ENCODE data around the gene UQCC5. TPM values are rescaled to one million over a fixed set of nuclear protein-coding genes. Genes with fewer than 3 reads are reported as not detected.
"Not testable (repeated sequence)": the region's sequence is repeated elsewhere in the genome, so short reads cannot be mapped to it uniquely, and the experiment has no call there.

UQCC5 gene
- total RNA-seq, 1 experiment from 2014 or later: 45.8 TPM

GRCh38 chr3:52525680-52526561, 10.5 kb upstream of the UQCC5 start:
- no peaks in the 10 kb centered on the region; the same call in 1 of the 2 replicates for H3K27me3 Mint-ChIP-seq (ENCODE audit: low read depth)

DNA sequence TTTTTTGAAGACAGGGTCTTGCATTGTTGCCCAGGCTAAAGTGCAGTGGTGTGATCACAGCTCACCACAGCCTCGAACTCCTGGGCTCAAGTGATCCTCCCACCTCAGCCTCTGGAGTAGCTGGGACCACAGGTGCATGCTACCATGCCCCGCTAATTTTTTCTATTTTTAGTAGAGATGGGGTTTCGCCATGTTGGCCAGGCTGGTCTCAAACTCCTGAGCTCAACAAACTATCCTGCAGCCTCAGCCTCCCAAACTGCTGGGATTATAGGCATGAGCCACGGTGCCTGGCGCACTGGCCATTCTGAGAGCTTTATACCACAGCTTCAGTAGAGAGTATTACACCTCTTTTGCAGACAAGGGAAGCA, 9.8 kb upstream of the UQCC5 start:
- Mint-ChIP-seq H3K27ac (peak overlapping the region in 1 of 3 experiments; percentile 21; a peak in 1 of 7 replicates), H3K36me3 (ENCODE audit: insufficient read depth in 1 of 3, low read depth in 3 of 3) (peaks cover 28 to 64% (median 62%) of the 10 kb centered on the region in 3 experiments; a peak in 6 of 7 replicates)
- not testable (repeated sequence) for H4K8ac ChIP-seq (replicated peaks; ENCODE audit: insufficient read length, low read depth, low read length); H2BK20ac ChIP-seq (ENCODE audit: low read depth, low read length, poor library complexity, severe bottlenecking); H4K91ac ChIP-seq (ENCODE audit: insufficient read length, low read depth, low read length); H3K14ac ChIP-seq (ENCODE audit: insufficient read depth, low read length); H2AK5ac ChIP-seq (ENCODE audit: insufficient read length, low read length); H3K23me2 ChIP-seq (ENCODE audit: insufficient read length, low read depth, low read length, poor library complexity, severe bottlenecking); H3K18ac ChIP-seq (ENCODE audit: insufficient read length, low read depth, low read length); H3K27ac ChIP-seq (ENCODE audit: insufficient read length, low read depth, low read length); H3K9me3 ChIP-seq (ENCODE audit: control insufficient read depth, low read depth, low read length); H3K4me2 ChIP-seq (ENCODE audit: insufficient read depth, insufficient read length, low read length); H3K4me3 Mint-ChIP-seq; H3K27me3 ChIP-seq (ENCODE audit: insufficient read depth, low read length); DNase-seq; H3K4ac ChIP-seq (ENCODE audit: low read depth, low read length); H3K9me3 Mint-ChIP-seq; H3K56ac ChIP-seq (ENCODE audit: insufficient read length, low read depth, low read length); H3K79me2 ChIP-seq (ENCODE audit: insufficient read depth, low read length); H3K79me1 ChIP-seq (ENCODE audit: insufficient read depth, low read depth, low read length, poor library complexity, severe bottlenecking); H2BK15ac ChIP-seq (ENCODE audit: low read depth, low read length); H2BK12ac ChIP-seq (ENCODE audit: insufficient read length, low read depth, low read length); H3K4me1 Mint-ChIP-seq; H3K27me3 Mint-ChIP-seq (ENCODE audit: low read depth); H2BK120ac ChIP-seq (ENCODE audit: low read depth, low read length, poor library complexity, severe bottlenecking); H3K9ac ChIP-seq (ENCODE audit: extremely low read depth, insufficient read length, low read length); H4K20me1 ChIP-seq (ENCODE audit: control insufficient read depth, insufficient read depth, insufficient read length); H3K23ac ChIP-seq (ENCODE audit: insufficient read length, low read depth, low read length); H4K5ac ChIP-seq (ENCODE audit: insufficient read length, low read depth, low read length); H2AFZ ChIP-seq (ENCODE audit: low read length); H3K4me1 ChIP-seq (ENCODE audit: insufficient read depth, low read length); H3T11ph ChIP-seq (ENCODE audit: low read length); H2BK5ac ChIP-seq (ENCODE audit: insufficient read length, low read length)
- WGBS (ENCODE audit: extremely low coverage, insufficient read length, low lambda C conversion rate): no CpG with 5 or more reads among the region's 5 CpGs

More at GRCh38 chr3:52525680-52526561, 10.5 kb upstream of the UQCC5 start:
- H3K4ac ChIP-seq (ENCODE audit: low read depth, low read length): no peak overlapping the region
- H3K18ac ChIP-seq (ENCODE audit: insufficient read length, low read depth, low read length): no peak overlapping the region
- no peaks in the 10 kb centered on the region for H4K20me1 ChIP-seq (ENCODE audit: control insufficient read depth, insufficient read depth, insufficient read length)
- H3K4me1 ChIP-seq (ENCODE audit: insufficient read depth, low read length): no peaks in the 10 kb centered on the region
- no peak overlapping the region for H3K56ac ChIP-seq (ENCODE audit: insufficient read length, low read depth, low read length)
- no peak overlapping the region for H2AFZ ChIP-seq (ENCODE audit: low read length)
- no peaks in the 10 kb centered on the region for H3K9me3 ChIP-seq (ENCODE audit: control insufficient read depth, low read depth, low read length)
- H3K23me2 ChIP-seq (ENCODE audit: insufficient read length, low read depth, low read length, poor library complexity, severe bottlenecking): no peaks in the 10 kb centered on the region
- H2BK12ac ChIP-seq (ENCODE audit: insufficient read length, low read depth, low read length): no peak overlapping the region
- no peak overlapping the region for H2AK5ac ChIP-seq (ENCODE audit: insufficient read length, low read length)
- peaks cover 28 to 64% (median 62%) of the 10 kb centered on the region in 3 experiments; a peak in 6 of 7 replicates for H3K36me3 Mint-ChIP-seq (ENCODE audit: insufficient read depth in 1 of 3, low read depth in 3 of 3)
- H2BK20ac ChIP-seq (ENCODE audit: low read depth, low read length, poor library complexity, severe bottlenecking): no peak overlapping the region
- H3K4me1 Mint-ChIP-seq: peaks cover 0 to 2% of the 10 kb centered on the region in 2 experiments; a peak in 1 of 4 replicates
- H4K5ac ChIP-seq (ENCODE audit: insufficient read length, low read depth, low read length): no peak overlapping the region
- H2BK15ac ChIP-seq (ENCODE audit: low read depth, low read length): no peak overlapping the region
- H3K27me3 ChIP-seq (ENCODE audit: insufficient read depth, low read length): no peaks in the 10 kb centered on the region
- no peak overlapping the region for H2BK5ac ChIP-seq (ENCODE audit: insufficient read length, low read length)
- no CpG with 5 or more reads among the region's 9 CpGs for WGBS (ENCODE audit: extremely low coverage, insufficient read length, low lambda C conversion rate)
- no peak overlapping the region for H3K9ac ChIP-seq (ENCODE audit: extremely low read depth, insufficient read length, low read length)
- H3K14ac ChIP-seq (ENCODE audit: insufficient read depth, low read length): no peak overlapping the region
- DNase-seq: no peak
- H3K79me2 ChIP-seq (ENCODE audit: insufficient read depth, low read length): no peaks in the 10 kb centered on the region
- no peak overlapping the region for H3K27ac ChIP-seq (ENCODE audit: insufficient read length, low read depth, low read length)
- H3K4me2 ChIP-seq (ENCODE audit: insufficient read depth, insufficient read length, low read length): no peak overlapping the region
- H3K23ac ChIP-seq (ENCODE audit: insufficient read length, low read depth, low read length): no peak overlapping the region
- no peak overlapping the region for H2BK120ac ChIP-seq (ENCODE audit: low read depth, low read length, poor library complexity, severe bottlenecking)
- H3K9me3 Mint-ChIP-seq: no peaks in the 10 kb centered on the region
- H4K8ac ChIP-seq (replicated peaks; ENCODE audit: insufficient read length, low read depth, low read length): no peak overlapping the region
- H3T11ph ChIP-seq (ENCODE audit: low read length): no peak overlapping the region
- TF ChIP-seq, protein P1, sequence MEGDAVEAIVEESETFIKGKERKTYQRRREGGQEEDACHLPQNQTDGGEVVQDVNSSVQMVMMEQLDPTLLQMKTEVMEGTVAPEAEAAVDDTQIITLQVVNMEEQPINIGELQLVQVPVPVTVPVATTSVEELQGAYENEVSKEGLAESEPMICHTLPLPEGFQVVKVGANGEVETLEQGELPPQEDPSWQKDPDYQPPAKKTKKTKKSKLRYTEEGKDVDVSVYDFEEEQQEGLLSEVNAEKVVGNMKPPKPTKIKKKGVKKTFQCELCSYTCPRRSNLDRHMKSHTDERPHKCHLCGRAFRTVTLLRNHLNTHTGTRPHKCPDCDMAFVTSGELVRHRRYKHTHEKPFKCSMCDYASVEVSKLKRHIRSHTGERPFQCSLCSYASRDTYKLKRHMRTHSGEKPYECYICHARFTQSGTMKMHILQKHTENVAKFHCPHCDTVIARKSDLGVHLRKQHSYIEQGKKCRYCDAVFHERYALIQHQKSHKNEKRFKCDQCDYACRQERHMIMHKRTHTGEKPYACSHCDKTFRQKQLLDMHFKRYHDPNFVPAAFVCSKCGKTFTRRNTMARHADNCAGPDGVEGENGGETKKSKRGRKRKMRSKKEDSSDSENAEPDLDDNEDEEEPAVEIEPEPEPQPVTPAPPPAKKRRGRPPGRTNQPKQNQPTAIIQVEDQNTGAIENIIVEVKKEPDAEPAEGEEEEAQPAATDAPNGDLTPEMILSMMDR (conservative IDR thresholded peaks at IDR 0.05): no peak
- no peak overlapping the region; a peak in 1 of 5 replicates for H3K4me3 Mint-ChIP-seq
- H3K27ac Mint-ChIP-seq: peak overlapping the region in 1 of 3 experiments; percentile 58; a peak in 3 of 7 replicates
- H3K79me1 ChIP-seq (ENCODE audit: insufficient read depth, low read depth, low read length, poor library complexity, severe bottlenecking): no peaks in the 10 kb centered on the region
- H4K91ac ChIP-seq (ENCODE audit: insufficient read length, low read depth, low read length): no peak overlapping the region

Data from H9 (cell line).